ENCODE data around the gene LCN15.
"Not testable (repeated sequence)": the region's sequence is repeated elsewhere in the genome, so short reads cannot be mapped to it uniquely, and the experiment has no call there.

The LCN15 gene

GRCh38 chr9:136773386-136774044, 9.2 kb upstream of the LCN15 start:
- FAIRE-seq, result no peak

- FAIRE-seq, result no peak
Measured at GRCh38 chr9:136771907-136772415, 7.6 kb upstream of the LCN15 start.

GRCh38 chr9:136769710-136770191, 5.4 kb upstream of the LCN15 start:
- no peak for FAIRE-seq

- FAIRE-seq, result peak; percentile 78
Measured at GRCh38 chr9:136766410-136767120, 2.2 kb upstream of the LCN15 start.

GRCh38 chr9:136765745-136766409, 1.6 kb upstream of the LCN15 start:
- not testable (repeated sequence) for FAIRE-seq

GRCh38 chr9:136765041-136765440, 723 bp upstream of the LCN15 start:
- no peak for FAIRE-seq

- no peak for FAIRE-seq
Measured at GRCh38 chr9:136763649-136764035, 676 bp downstream of the LCN15 start.

- no peak for FAIRE-seq
Measured at GRCh38 chr9:136762915-136763648, 1.2 kb downstream of the LCN15 start.

- no peak for FAIRE-seq
Measured at GRCh38 chr9:136762221-136762691, 2.1 kb downstream of the LCN15 start.

- FAIRE-seq, result no peak
Measured at GRCh38 chr9:136761545-136761981, 2.8 kb downstream of the LCN15 start.

GRCh38 chr9:136760834-136761544, 3.3 kb downstream of the LCN15 start:
- FAIRE-seq, result peak; percentile 14

GRCh38 chr9:136760424-136760823, 3.9 kb downstream of the LCN15 start:
- FAIRE-seq, result no peak

- FAIRE-seq, result no peak
Measured at GRCh38 chr9:136759436-136760325, 4.6 kb downstream of the LCN15 start.

- FAIRE-seq, result no peak
Measured at GRCh38 chr9:136759001-136759400, 5.3 kb downstream of the LCN15 start.

GRCh38 chr9:136757751-136758140, 6.6 kb downstream of the LCN15 start:
- FAIRE-seq, result no peak

GRCh38 chr9:136757328-136757727, 7.0 kb downstream of the LCN15 start:
- no peak for FAIRE-seq

GRCh38 chr9:136756836-136757235, 7.5 kb downstream of the LCN15 start:
- FAIRE-seq, result no peak

GRCh38 chr9:136756134-136756438, 8.2 kb downstream of the LCN15 start:
- FAIRE-seq, result no peak

- not testable (repeated sequence) for FAIRE-seq
Measured at GRCh38 chr9:136755302-136756133, 8.8 kb downstream of the LCN15 start.

- FAIRE-seq, result no peak
Measured at GRCh38 chr9:136754626-136755301, 9.6 kb downstream of the LCN15 start.

Data from A204.1 (cell line).